GM23338 (cell line): Measurements from ENCODE around the gene BRINP2. TPM values are rescaled to one million over a fixed set of nuclear protein-coding genes. Genes with fewer than 3 reads are reported as not detected.

ENCODE experiments used
- ATAC-seq: fragments of 200-7000 bp; cut with Tn5 transposase; 3 replicates; pipeline ENCODE4 v1.9.1; 2020
- DNase-seq: peaks from one replicate; pipeline ENCODE4 v3.0.0-alpha.2; 2015; ENCODE audit warnings: low spot score
- H2AFZ ChIP-seq: fragments of 200-600 bp; sonication (generic); 2 replicates; pipeline ENCODE4 v1.8.0; 2016; ENCODE audit warnings: antibody characterized with exemption, mild to moderate bottlenecking, moderate library complexity
- H3F3A ChIP-seq: fragments of 200-600 bp; sonication (generic); replicated peaks from 2 replicates; pipeline ENCODE4 v1.8.0; 2017; ENCODE audit warnings: antibody characterized with exemption, mixed run types, low read depth
- H3K27ac ChIP-seq: fragments of 200-600 bp; sonication (generic); 2 replicates; pipeline ENCODE4 v1.6.1; 2016; ENCODE audit warnings: low read depth
- H3K27me3 ChIP-seq: fragments of 200-600 bp; sonication (generic); 2 replicates; pipeline ENCODE4 v1.8.0; 2016; ENCODE audit warnings: mild to moderate bottlenecking, mixed run types, moderate library complexity; ENCODE audit not compliant: insufficient read depth
- H3K36me3 ChIP-seq: fragments of 200-600 bp; sonication (generic); 2 replicates; pipeline ENCODE4 v1.8.0; 2016; ENCODE audit warnings: mild to moderate bottlenecking; ENCODE audit not compliant: insufficient read depth
- H3K4me1 ChIP-seq: fragments of 200-600 bp; sonication (generic); 2 replicates; pipeline ENCODE4 v1.8.0; 2016; ENCODE audit warnings: mild to moderate bottlenecking, moderate library complexity; ENCODE audit not compliant: insufficient read depth
- H3K4me2 ChIP-seq: fragments of 200-600 bp; sonication (generic); 2 replicates; pipeline ENCODE4 v1.7.1; 2017; ENCODE audit warnings: mixed run types
- H3K4me3 ChIP-seq: fragments of 200-600 bp; sonication (generic); 2 replicates; pipeline ENCODE4 v1.6.1; 2016; ENCODE audit warnings: mixed run types
- H3K79me2 ChIP-seq: fragments of 200-600 bp; sonication (generic); replicated peaks from 2 replicates; pipeline ENCODE4 v1.8.0; 2017; ENCODE audit warnings: mild to moderate bottlenecking; ENCODE audit not compliant: insufficient read depth
- H3K9me2 ChIP-seq: fragments of 200-600 bp; sonication (generic); 2 replicates; pipeline ENCODE4 v1.8.0; 2017; ENCODE audit not compliant: insufficient read depth
- H4K20me1 ChIP-seq: fragments of 200-600 bp; sonication (generic); replicated peaks from 2 replicates; pipeline ENCODE4 v1.8.0; 2017; ENCODE audit warnings: mild to moderate bottlenecking; ENCODE audit not compliant: insufficient read depth
- H3K27ac Mint-ChIP-seq: 2 replicates; pipeline ENCODE4 v1.8.0; 2020; ENCODE audit warnings: inconsistent platforms, mild to moderate bottlenecking, moderate library complexity, mixed read lengths
- H3K27me3 Mint-ChIP-seq: 3 replicates; pipeline ENCODE4 v1.8.0; 2022; ENCODE audit warnings: low read depth, mild to moderate bottlenecking, moderate library complexity, mixed read lengths, inconsistent platforms; ENCODE audit not compliant: insufficient read depth, poor library complexity
- H3K36me3 Mint-ChIP-seq: 3 replicates; pipeline ENCODE4 v1.8.0; 2021; ENCODE audit warnings: low read depth, mild to moderate bottlenecking, inconsistent platforms, moderate library complexity, mixed read lengths
- H3K4me1 Mint-ChIP-seq: 3 replicates; pipeline ENCODE4 v1.8.0; 2020; ENCODE audit warnings: mild to moderate bottlenecking, inconsistent platforms, mixed read lengths
- H3K4me3 Mint-ChIP-seq: 3 replicates; pipeline ENCODE4 v1.8.0; 2021; ENCODE audit warnings: moderate library complexity, mild to moderate bottlenecking, inconsistent platforms, mixed read lengths
- H3K9me3 Mint-ChIP-seq: 3 replicates; pipeline ENCODE4 v1.8.0; 2020; ENCODE audit warnings: moderate library complexity, mild to moderate bottlenecking, inconsistent platforms, mixed read lengths
- CREB1 ChIP-seq: fragments of 250-450 bp; sonication (Bioruptor Pico); IDR thresholded peaks from 2 replicates; pipeline ENCODE4 v1.5.0; 2020; ENCODE audit warnings: low read depth, mild to moderate bottlenecking, moderate library complexity
- ETS1 ChIP-seq: IDR thresholded peaks from 2 replicates; pipeline ENCODE4 v1.6.1; 2016; ENCODE audit warnings: antibody characterized with exemption
- EZH2 ChIP-seq: fragments of 200-600 bp; sonication (generic); IDR thresholded peaks from one replicate; pipeline ENCODE4 v1.8.0; 2017; ENCODE audit warnings: antibody characterized with exemption, mild to moderate bottlenecking, low read depth; ENCODE audit not compliant: unreplicated experiment
- EZH2phosphoT487 ChIP-seq: fragments of 200-600 bp; sonication (generic); IDR thresholded peaks from one replicate; pipeline ENCODE4 v1.8.1; 2018; ENCODE audit warnings: antibody characterized with exemption; ENCODE audit not compliant: unreplicated experiment
- JUNB ChIP-seq: IDR thresholded peaks from one replicate; pipeline ENCODE4 v1.6.1; 2016; ENCODE audit warnings: antibody characterized with exemption; ENCODE audit not compliant: unreplicated experiment
- POLR2AphosphoS5 ChIP-seq: IDR thresholded peaks from 2 replicates; pipeline ENCODE4 v1.6.1; 2016; ENCODE audit warnings: antibody characterized with exemption, low read depth
- ZNF331 ChIP-seq: fragments of 250-450 bp; sonication (Bioruptor Pico); IDR thresholded peaks from 2 replicates; pipeline ENCODE4 v1.5.0; 2020; ENCODE audit warnings: low read depth, mild to moderate bottlenecking, moderate library complexity
- ZNF462 ChIP-seq: fragments of 250-450 bp; sonication (Bioruptor Pico); IDR thresholded peaks from 2 replicates; pipeline ENCODE4 v1.5.0; 2020; ENCODE audit warnings: mild to moderate bottlenecking, moderate library complexity
- polyA plus RNA-seq: library from polyadenylated mRNA; unstranded; fragments of >200 nt; fragmentation: Nextera tagmentation; extraction: Ambion mirVana; gene quantifications from 2 replicates; pipeline ENCODE4 v1.2.1, GENCODE V29; 2016
- total RNA-seq: library from RNA; depleted of rRNA; stranded (reverse); fragments of >200 nt; shearing (Covaris generic); gene quantifications from 2 replicates; pipeline ENCODE4 v1.2.3, GENCODE V29; 2014

The BRINP2 gene
- total and polyA plus RNA-seq, 2 experiments from 2014 or later, result 0.10 to 0.52 TPM

GRCh38 chr1:177209357-177209756 is 38.6 kb downstream of the BRINP2 start:
- no peak overlapping the region for H2AFZ ChIP-seq
- Mint-ChIP-seq H3K4me1 (peaks cover 2% of the 10 kb centered on the region; the same call in 1 of the 3 replicates), H3K36me3 (no peaks in the 10 kb centered on the region), H3K9me3 (no peaks in the 10 kb centered on the region), H3K4me3 (no peak overlapping the region), H3K27ac (no peak overlapping the region), H3K27me3 (peaks cover 32% of the 10 kb centered on the region)
- no peak overlapping the region for H3K4me3 ChIP-seq
- no peak overlapping the region for H3K27ac ChIP-seq
- no peaks in the 10 kb centered on the region for H4K20me1 ChIP-seq
- H3K4me2 ChIP-seq, result no peak overlapping the region
- no peaks in the 10 kb centered on the region for H3K4me1 ChIP-seq
- no peaks in the 10 kb centered on the region for H3K9me2 ChIP-seq
- H3F3A ChIP-seq, result no peaks in the 10 kb centered on the region
- TF ChIP-seq CREB1 (CRISPR knock-in tag) (no peak), EZH2 (no peak), EZH2phosphoT487 (no peak), ZNF331 (CRISPR knock-in tag) (no peak), ZNF462 (CRISPR knock-in tag) (no peak)
- H3K79me2 ChIP-seq, result no peaks in the 10 kb centered on the region
- no peaks in the 10 kb centered on the region for H3K36me3 ChIP-seq
- DNase-seq, result no peak
- peaks cover 37% of the 10 kb centered on the region for H3K27me3 ChIP-seq
- ATAC-seq, result peak; percentile 49

GRCh38 chr1:177210071-177210470 is 39.3 kb downstream of the BRINP2 start:
- Histone ChIP-seq H4K20me1 (no peaks in the 10 kb centered on the region), H3K4me1 (no peaks in the 10 kb centered on the region)
- no peaks in the 10 kb centered on the region for H3K36me3 Mint-ChIP-seq
- no peak for TF ChIP-seq EZH2
- no peak for TF ChIP-seq JUNB
- TF ChIP-seq ETS1, result no peak
- no peak for TF ChIP-seq POLR2AphosphoS5

More at GRCh38 chr1:177210071-177210470, 39.3 kb downstream of the BRINP2 start:
- no peaks in the 10 kb centered on the region for H3K9me2 ChIP-seq
- Mint-ChIP-seq H3K27me3 (peaks cover 32% of the 10 kb centered on the region), H3K9me3 (no peaks in the 10 kb centered on the region), H3K27ac (no peak overlapping the region), H3K4me3 (no peak overlapping the region), H3K4me1 (peaks cover 2% of the 10 kb centered on the region; the same call in 1 of the 3 replicates)
- H3K36me3 ChIP-seq, result no peaks in the 10 kb centered on the region
- H3F3A ChIP-seq, result no peaks in the 10 kb centered on the region
- H3K27ac ChIP-seq, result no peak overlapping the region
- H2AFZ ChIP-seq, result no peak overlapping the region
- no peak overlapping the region for H3K4me2 ChIP-seq
- no peak overlapping the region for H3K4me3 ChIP-seq
- H3K79me2 ChIP-seq, result no peaks in the 10 kb centered on the region
- peaks cover 37% of the 10 kb centered on the region for H3K27me3 ChIP-seq
- ATAC-seq (no peak), DNase-seq (no peak)
